HG03159 (cell line): ENCODE data around the gene GPR89B.
"Not testable (repeated sequence)": the region's sequence is repeated elsewhere in the genome, so short reads cannot be mapped to it uniquely, and the experiment has no call there.

Experiments used
- ATAC-seq: cut with Tn5 transposase; IDR thresholded peaks from one replicate; pipeline ENCODE4 v1.9.1; 2021; ENCODE audit warnings: mild to moderate bottlenecking, moderate library complexity; ENCODE audit not compliant: unreplicated experiment

The GPR89B gene

GRCh38 chr1:148027004-148027403 lies 98.8 kb downstream of the GPR89B start:
- ATAC-seq, result not testable (repeated sequence)

- ATAC-seq, result not testable (repeated sequence)
Measured at GRCh38 chr1:148032247-148032646, 104.0 kb downstream of the GPR89B start.

GRCh38 chr1:148032690-148033089 lies 104.5 kb downstream of the GPR89B start:
- not testable (repeated sequence) for ATAC-seq

- not testable (repeated sequence) for ATAC-seq
Measured at GRCh38 chr1:148033147-148033546, 104.9 kb downstream of the GPR89B start.

GRCh38 chr1:148037850-148038461 lies 109.7 kb downstream of the GPR89B start:
- peak; percentile 31 for ATAC-seq

- peak; percentile 75 for ATAC-seq
Measured at GRCh38 chr1:148038462-148039333, 110.5 kb downstream of the GPR89B start.
